ENCODE measurements around the gene CAMKMT. TPM values are rescaled to one million over a fixed set of nuclear protein-coding genes. Genes with fewer than 3 reads are reported as not detected.
A peak's percentile ranks its signal among the peaks of the same experiment; 100 is the strongest.

The CAMKMT gene
- total and polyA plus RNA-seq, 2 experiments from 2014 or later: 26.5 to 29.5 TPM

DNA sequence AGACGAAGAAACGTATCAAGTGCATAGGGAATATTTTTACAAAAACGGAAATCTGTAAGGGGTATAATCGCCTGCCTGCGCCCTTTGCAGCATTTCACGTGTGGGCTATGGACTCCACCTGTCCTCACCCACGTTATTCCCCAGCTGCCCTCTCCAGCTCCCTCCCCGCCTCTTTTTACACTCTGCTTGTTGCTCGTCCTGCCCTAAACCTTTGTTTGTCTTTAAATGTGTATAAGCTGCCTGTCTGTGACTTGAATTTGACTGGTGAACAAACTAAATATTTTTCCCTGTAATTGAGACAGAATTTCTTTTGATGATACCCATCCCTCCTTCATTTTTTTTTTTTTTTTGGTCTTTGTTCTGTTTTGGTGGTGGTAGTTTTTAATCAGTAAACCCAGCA, 410.4 kb downstream of the CAMKMT start (continued):
- no peak for TF ChIP-seq ZNF462 (CRISPR knock-in tag; IDR thresholded peaks at IDR 0.05)

GRCh38 chr2:44772669-44773378, 411.1 kb downstream of the CAMKMT start:
- H3K4me2 ChIP-seq: 0 out of 2 replicates have a peak overlapping the region, but pooled peaks have one; percentile 7
- no peak overlapping the region for H2AFZ ChIP-seq
- H3F3A ChIP-seq (replicated peaks; ENCODE audit: low read depth): peaks cover 5% of the 10 kb centered on the region; the same call in 1 of the 2 replicates
- no peak overlapping the region for H3K27ac ChIP-seq (ENCODE audit: low read depth)
- no peak overlapping the region; the same call in 2 of the 3 replicates for H3K4me3 Mint-ChIP-seq
- peaks cover 75% of the 10 kb centered on the region for H3K4me1 ChIP-seq (ENCODE audit: insufficient read depth)
- H3K36me3 ChIP-seq (ENCODE audit: insufficient read depth): no peaks in the 10 kb centered on the region
- H3K27ac Mint-ChIP-seq: no peak overlapping the region
- H3K4me1 Mint-ChIP-seq: peaks cover 82% of the 10 kb centered on the region
- H3K9me3 Mint-ChIP-seq: no peaks in the 10 kb centered on the region
- no peaks in the 10 kb centered on the region for H3K9me2 ChIP-seq (ENCODE audit: insufficient read depth)
- no peaks in the 10 kb centered on the region for H4K20me1 ChIP-seq (replicated peaks; ENCODE audit: insufficient read depth)
- H3K27me3 ChIP-seq (ENCODE audit: insufficient read depth): peaks cover 32% of the 10 kb centered on the region
- peaks cover 22% of the 10 kb centered on the region for H3K27me3 Mint-ChIP-seq (ENCODE audit: insufficient read depth, low read depth, poor library complexity)
- no peak for DNase-seq (ENCODE audit: low spot score)
- no peaks in the 10 kb centered on the region for H3K36me3 Mint-ChIP-seq (ENCODE audit: low read depth)
- ATAC-seq: no peak
- H3K4me3 ChIP-seq: no peak overlapping the region
- H3K79me2 ChIP-seq (replicated peaks; ENCODE audit: insufficient read depth): no peaks in the 10 kb centered on the region
- TF ChIP-seq ETS1 (IDR thresholded peaks at IDR 0.05) (no peak), ZNF114 (CRISPR knock-in tag; IDR thresholded peaks at IDR 0.05) (no peak), STAT1 (IDR thresholded peaks at IDR 0.05; ENCODE audit: unreplicated experiment) (no peak), CTCF (conservative IDR thresholded peaks at IDR 0.05; ENCODE audit: low read depth in 2 of 2) (no peak), EZH2 (IDR thresholded peaks at IDR 0.05; ENCODE audit: low read depth, unreplicated experiment) (no peak), ZNF331 (CRISPR knock-in tag; IDR thresholded peaks at IDR 0.05; ENCODE audit: low read depth) (no peak), POLR2AphosphoS5 (IDR thresholded peaks at IDR 0.05; ENCODE audit: low read depth) (no peak), NANOG (IDR thresholded peaks at IDR 0.05; ENCODE audit: borderline replicate concordance) (no peak), EZH2phosphoT487 (IDR thresholded peaks at IDR 0.05; ENCODE audit: unreplicated experiment) (no peak)
- TF ChIP-seq, protein P1, sequence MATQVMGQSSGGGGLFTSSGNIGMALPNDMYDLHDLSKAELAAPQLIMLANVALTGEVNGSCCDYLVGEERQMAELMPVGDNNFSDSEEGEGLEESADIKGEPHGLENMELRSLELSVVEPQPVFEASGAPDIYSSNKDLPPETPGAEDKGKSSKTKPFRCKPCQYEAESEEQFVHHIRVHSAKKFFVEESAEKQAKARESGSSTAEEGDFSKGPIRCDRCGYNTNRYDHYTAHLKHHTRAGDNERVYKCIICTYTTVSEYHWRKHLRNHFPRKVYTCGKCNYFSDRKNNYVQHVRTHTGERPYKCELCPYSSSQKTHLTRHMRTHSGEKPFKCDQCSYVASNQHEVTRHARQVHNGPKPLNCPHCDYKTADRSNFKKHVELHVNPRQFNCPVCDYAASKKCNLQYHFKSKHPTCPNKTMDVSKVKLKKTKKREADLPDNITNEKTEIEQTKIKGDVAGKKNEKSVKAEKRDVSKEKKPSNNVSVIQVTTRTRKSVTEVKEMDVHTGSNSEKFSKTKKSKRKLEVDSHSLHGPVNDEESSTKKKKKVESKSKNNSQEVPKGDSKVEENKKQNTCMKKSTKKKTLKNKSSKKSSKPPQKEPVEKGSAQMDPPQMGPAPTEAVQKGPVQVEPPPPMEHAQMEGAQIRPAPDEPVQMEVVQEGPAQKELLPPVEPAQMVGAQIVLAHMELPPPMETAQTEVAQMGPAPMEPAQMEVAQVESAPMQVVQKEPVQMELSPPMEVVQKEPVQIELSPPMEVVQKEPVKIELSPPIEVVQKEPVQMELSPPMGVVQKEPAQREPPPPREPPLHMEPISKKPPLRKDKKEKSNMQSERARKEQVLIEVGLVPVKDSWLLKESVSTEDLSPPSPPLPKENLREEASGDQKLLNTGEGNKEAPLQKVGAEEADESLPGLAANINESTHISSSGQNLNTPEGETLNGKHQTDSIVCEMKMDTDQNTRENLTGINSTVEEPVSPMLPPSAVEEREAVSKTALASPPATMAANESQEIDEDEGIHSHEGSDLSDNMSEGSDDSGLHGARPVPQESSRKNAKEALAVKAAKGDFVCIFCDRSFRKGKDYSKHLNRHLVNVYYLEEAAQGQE (IDR thresholded peaks at IDR 0.05; ENCODE audit: unreplicated experiment): no peak

Measured in GM23338 (cell line).